WERI-Rb-1 (cell line): ENCODE measurements around the gene GPR39.
A peak's percentile ranks its signal among the peaks of the same experiment; 100 is the strongest.

Experiments used
- DNase-seq: peaks from one replicate; pipeline ENCODE4 v3.0.0-alpha.2; 2020
- H3K27ac ChIP-seq: fragments of 250-450 bp; sonication (Bioruptor Pico); 2 replicates; pipeline ENCODE4 v1.5.1; 2020; ENCODE audit warnings: mild to moderate bottlenecking, moderate library complexity
- H3K27me3 ChIP-seq: fragments of 250-450 bp; sonication (Bioruptor Pico); 2 replicates; pipeline ENCODE4 v1.5.1; 2021; ENCODE audit warnings: mild to moderate bottlenecking, low read depth, moderate library complexity; ENCODE audit not compliant: insufficient read depth, severe bottlenecking
- H3K36me3 ChIP-seq: fragments of 250-450 bp; sonication (Bioruptor Pico); 2 replicates; pipeline ENCODE4 v1.5.1; 2020; ENCODE audit warnings: mild to moderate bottlenecking, moderate library complexity
- H3K4me3 ChIP-seq: 2 replicates; pipeline ENCODE4 v1.5.1; 2011; ENCODE audit warnings: low read depth, mild to moderate bottlenecking, control low read depth, low read length
- H3K9me3 ChIP-seq: fragments of 250-450 bp; sonication (Bioruptor Pico); 2 replicates; pipeline ENCODE4 v1.5.1; 2021; ENCODE audit warnings: mild to moderate bottlenecking, moderate library complexity; ENCODE audit not compliant: severe bottlenecking
- TF ChIP-seq, protein P1 (sequence below): IDR thresholded peaks from 2 replicates; pipeline ENCODE4 v1.5.1; 2011; ENCODE audit warnings: low read depth, mild to moderate bottlenecking, control low read depth, inconsistent platforms, low read length

Gene GPR39

GRCh38 chr2:132659331-132659730, 242.7 kb downstream of the GPR39 start:
- DNase-seq, result no peak

GRCh38 chr2:132662732-132663131, 246.1 kb downstream of the GPR39 start:
- Histone ChIP-seq H3K27ac (no peak overlapping the region), H3K27me3 (no peaks in the 10 kb centered on the region), H3K4me3 (no peak overlapping the region), H3K9me3 (no peaks in the 10 kb centered on the region), H3K36me3 (no peaks in the 10 kb centered on the region)
- DNase-seq, result no peak
- TF ChIP-seq, protein P1, sequence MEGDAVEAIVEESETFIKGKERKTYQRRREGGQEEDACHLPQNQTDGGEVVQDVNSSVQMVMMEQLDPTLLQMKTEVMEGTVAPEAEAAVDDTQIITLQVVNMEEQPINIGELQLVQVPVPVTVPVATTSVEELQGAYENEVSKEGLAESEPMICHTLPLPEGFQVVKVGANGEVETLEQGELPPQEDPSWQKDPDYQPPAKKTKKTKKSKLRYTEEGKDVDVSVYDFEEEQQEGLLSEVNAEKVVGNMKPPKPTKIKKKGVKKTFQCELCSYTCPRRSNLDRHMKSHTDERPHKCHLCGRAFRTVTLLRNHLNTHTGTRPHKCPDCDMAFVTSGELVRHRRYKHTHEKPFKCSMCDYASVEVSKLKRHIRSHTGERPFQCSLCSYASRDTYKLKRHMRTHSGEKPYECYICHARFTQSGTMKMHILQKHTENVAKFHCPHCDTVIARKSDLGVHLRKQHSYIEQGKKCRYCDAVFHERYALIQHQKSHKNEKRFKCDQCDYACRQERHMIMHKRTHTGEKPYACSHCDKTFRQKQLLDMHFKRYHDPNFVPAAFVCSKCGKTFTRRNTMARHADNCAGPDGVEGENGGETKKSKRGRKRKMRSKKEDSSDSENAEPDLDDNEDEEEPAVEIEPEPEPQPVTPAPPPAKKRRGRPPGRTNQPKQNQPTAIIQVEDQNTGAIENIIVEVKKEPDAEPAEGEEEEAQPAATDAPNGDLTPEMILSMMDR, result no peak

More at GRCh38 chr2:132659331-132659730, 242.7 kb downstream of the GPR39 start:
- Histone ChIP-seq H3K36me3 (no peaks in the 10 kb centered on the region), H3K27me3 (no peaks in the 10 kb centered on the region), H3K27ac (no peak overlapping the region), H3K4me3 (no peak overlapping the region), H3K9me3 (no peaks in the 10 kb centered on the region)
- TF ChIP-seq, protein P1, result no peak

GRCh38 chr2:132664096-132664495, 247.5 kb downstream of the GPR39 start:
- Histone ChIP-seq H3K27ac (no peak overlapping the region), H3K4me3 (no peak overlapping the region), H3K9me3 (no peaks in the 10 kb centered on the region), H3K36me3 (no peaks in the 10 kb centered on the region), H3K27me3 (peaks cover 13% of the 10 kb centered on the region)
- DNase-seq, result no peak
- TF ChIP-seq, protein P1, result no peak

- no peak overlapping the region for H3K27ac ChIP-seq
- no peak overlapping the region for H3K4me3 ChIP-seq
- no peaks in the 10 kb centered on the region for H3K9me3 ChIP-seq
- TF ChIP-seq, protein P1, result no peak
- peaks cover 21% of the 10 kb centered on the region for H3K27me3 ChIP-seq
- DNase-seq, result no peak
- H3K36me3 ChIP-seq, result no peaks in the 10 kb centered on the region
Observed at GRCh38 chr2:132665401-132666140, 249.0 kb downstream of the GPR39 start.

GRCh38 chr2:132667706-132668105, 251.1 kb downstream of the GPR39 start:
- H3K27me3 ChIP-seq, result peaks cover 21% of the 10 kb centered on the region
- DNase-seq, result no peak
- no peak overlapping the region for H3K4me3 ChIP-seq
- TF ChIP-seq, protein P1, result no peak
- no peaks in the 10 kb centered on the region for H3K9me3 ChIP-seq
- H3K27ac ChIP-seq, result no peak overlapping the region
- no peaks in the 10 kb centered on the region for H3K36me3 ChIP-seq

DNA sequence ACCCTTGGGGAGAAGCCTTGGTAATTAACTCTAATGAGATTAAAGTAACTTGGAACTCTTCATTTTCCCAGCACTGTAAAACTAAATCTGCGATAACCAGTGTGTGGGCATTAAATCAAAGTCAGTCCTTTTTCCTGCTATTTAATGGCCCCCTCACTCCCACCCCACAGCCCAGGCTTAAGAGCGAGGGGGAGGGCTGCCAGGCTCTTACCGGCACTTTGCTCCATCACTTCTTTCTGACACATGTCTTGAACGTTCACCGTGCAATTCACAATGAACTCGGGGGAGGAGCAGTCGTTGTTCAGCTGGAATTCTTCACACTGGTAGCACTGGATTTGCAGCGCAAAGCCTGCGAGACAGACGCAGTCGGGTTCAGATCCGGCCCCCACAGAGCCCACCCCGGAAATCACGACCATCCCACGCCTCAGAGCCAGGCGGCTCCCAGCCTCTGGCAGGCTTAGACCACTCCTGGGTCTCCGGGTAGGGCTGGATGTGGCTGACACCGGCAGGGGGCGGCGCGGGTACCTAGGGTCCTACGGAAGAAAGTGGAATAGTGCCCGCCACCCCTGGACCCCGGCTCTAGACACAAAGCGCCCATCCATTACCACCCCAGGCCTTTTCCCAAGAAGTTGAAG, 251.7 kb downstream of the GPR39 start:
- Histone ChIP-seq H3K27me3 (peaks cover 21% of the 10 kb centered on the region), H3K4me3 (peak overlapping the region; percentile 48), H3K9me3 (no peaks in the 10 kb centered on the region), H3K27ac (no peak overlapping the region), H3K36me3 (no peaks in the 10 kb centered on the region)
- peak; percentile 65 for DNase-seq
- TF ChIP-seq, protein P1, result peak; percentile 55
